Stimulated activated CD4-positive, alpha-beta T cell treated with anti-CD3 and anti-CD28 coated beads, Interleukin-2, amount 100 ng/mL, for 4 hours (primary cell): ENCODE data around the gene SMYD1.

ENCODE experiments used
- DNase-seq: peaks from one replicate; pipeline ENCODE4 v3.0.0-alpha.2; 2020; ENCODE audit warnings: low read depth

Gene SMYD1

GRCh38 chr2:88057437-88057844 is 10.2 kb upstream of the SMYD1 start:
- no peak for DNase-seq

GRCh38 chr2:88058191-88058590 is 9.4 kb upstream of the SMYD1 start:
- DNase-seq, result no peak

- peak; percentile 29 for DNase-seq
These were observed 7.4 kb upstream of the SMYD1 start for GRCh38 chr2:88059979-88060906.

- DNase-seq, result no peak
These were observed 6.7 kb upstream of the SMYD1 start for GRCh38 chr2:88060907-88061275.

GRCh38 chr2:88061295-88061694 is 6.3 kb upstream of the SMYD1 start:
- no peak for DNase-seq

GRCh38 chr2:88066543-88066942 is 1.1 kb upstream of the SMYD1 start:
- no peak for DNase-seq

GRCh38 chr2:88067189-88067588 is 436 bp upstream of the SMYD1 start:
- DNase-seq, result no peak

- DNase-seq, result no peak
These were observed 419 bp downstream of the SMYD1 start for GRCh38 chr2:88068044-88068443.

GRCh38 chr2:88069117-88069516 is 1.5 kb downstream of the SMYD1 start:
- DNase-seq, result no peak

GRCh38 chr2:88070055-88070454 is 2.4 kb downstream of the SMYD1 start:
- DNase-seq, result no peak

GRCh38 chr2:88071365-88071764 is 3.7 kb downstream of the SMYD1 start:
- DNase-seq, result no peak

GRCh38 chr2:88074150-88074549 is 6.5 kb downstream of the SMYD1 start:
- no peak for DNase-seq

GRCh38 chr2:88074854-88075292 is 7.2 kb downstream of the SMYD1 start:
- no peak for DNase-seq

- DNase-seq, result no peak
These were observed 9.5 kb downstream of the SMYD1 start for GRCh38 chr2:88077080-88077479.

- DNase-seq, result no peak
These were observed 11.1 kb downstream of the SMYD1 start for GRCh38 chr2:88078643-88079172.

- no peak for DNase-seq
These were observed 12.9 kb downstream of the SMYD1 start for GRCh38 chr2:88080545-88080944.

- no peak for DNase-seq
These were observed 14.4 kb downstream of the SMYD1 start for GRCh38 chr2:88081924-88082608.

- DNase-seq, result no peak
These were observed 15.2 kb downstream of the SMYD1 start for GRCh38 chr2:88082781-88083180.

GRCh38 chr2:88085099-88085498 is 17.5 kb downstream of the SMYD1 start:
- DNase-seq, result no peak

GRCh38 chr2:88085602-88086001 is 18.0 kb downstream of the SMYD1 start:
- DNase-seq, result no peak

GRCh38 chr2:88086401-88086800 is 18.8 kb downstream of the SMYD1 start:
- no peak for DNase-seq

- DNase-seq, result no peak
These were observed 19.4 kb downstream of the SMYD1 start for GRCh38 chr2:88087073-88087472.

- no peak for DNase-seq
These were observed 20.1 kb downstream of the SMYD1 start for GRCh38 chr2:88087763-88088162.
